Ishikawa (cell line): ENCODE measurements around the gene GNAL.
A peak's percentile ranks its signal among the peaks of the same experiment; 100 is the strongest.

ENCODE experiments used
- CEBPB ChIP-seq: IDR thresholded peaks from 2 replicates; pipeline ENCODE4 v1.6.1; 2012
- CREB1 ChIP-seq: IDR thresholded peaks from 2 replicates; pipeline ENCODE4 v1.6.1; 2012; ENCODE audit warnings: low read depth
- EGR1 ChIP-seq: IDR thresholded peaks from 2 replicates; pipeline ENCODE4 v1.6.1; 2012
- EP300 ChIP-seq: IDR thresholded peaks from 2 replicates; pipeline ENCODE4 v1.6.1; 2012; ENCODE audit warnings: borderline replicate concordance
- FOXM1 ChIP-seq: IDR thresholded peaks from 2 replicates; pipeline ENCODE4 v1.6.1; 2012; ENCODE audit warnings: low read depth, borderline replicate concordance
- MAX ChIP-seq: IDR thresholded peaks from 2 replicates; pipeline ENCODE4 v1.6.1; 2012
- NFIC ChIP-seq: IDR thresholded peaks from 2 replicates; pipeline ENCODE4 v1.6.1; 2012
- RAD21 ChIP-seq: IDR thresholded peaks from 2 replicates; pipeline ENCODE4 v1.6.1; 2012; ENCODE audit warnings: low read depth
- REST ChIP-seq: IDR thresholded peaks from 2 replicates; pipeline ENCODE4 v1.6.1; 2012; ENCODE audit warnings: low read depth, mild to moderate bottlenecking
- TAF1 ChIP-seq: IDR thresholded peaks from 2 replicates; pipeline ENCODE4 v1.6.1; 2012; ENCODE audit warnings: low read depth, mild to moderate bottlenecking
- TCF12 ChIP-seq: IDR thresholded peaks from 2 replicates; pipeline ENCODE4 v1.6.1; 2012; ENCODE audit warnings: low read depth
- TEAD4 ChIP-seq: IDR thresholded peaks from 2 replicates; pipeline ENCODE4 v1.6.1; 2012
- USF1 ChIP-seq: IDR thresholded peaks from 2 replicates; pipeline ENCODE4 v1.6.1; 2012
- YY1 ChIP-seq: IDR thresholded peaks from 2 replicates; pipeline ENCODE4 v1.6.1; 2012; ENCODE audit warnings: low read depth
- ZBTB7A ChIP-seq: IDR thresholded peaks from 2 replicates; pipeline ENCODE4 v1.6.1; 2012; ENCODE audit warnings: low read depth

GNAL gene

GRCh38 chr18:11899063-11899462 lies 210.0 kb downstream of the GNAL start:
- TF ChIP-seq CREB1 = no peak
- no peak for TF ChIP-seq EP300
- TF ChIP-seq FOXM1 = no peak
- TF ChIP-seq TAF1 = no peak
- TF ChIP-seq RAD21 = no peak
- TF ChIP-seq TCF12 = no peak
- no peak for TF ChIP-seq CEBPB
- no peak for TF ChIP-seq USF1
- TF ChIP-seq ZBTB7A = no peak

- no peak for TF ChIP-seq RAD21
- TF ChIP-seq MAX = no peak
- TF ChIP-seq NFIC = no peak
- no peak for TF ChIP-seq TEAD4
- no peak for TF ChIP-seq REST
- TF ChIP-seq FOXM1 = no peak
- TF ChIP-seq YY1 = no peak
- TF ChIP-seq USF1 = no peak
- TF ChIP-seq EP300 = no peak
- no peak for TF ChIP-seq TCF12
- TF ChIP-seq EGR1 = no peak
- TF ChIP-seq ZBTB7A = no peak
- TF ChIP-seq TAF1 = no peak
- TF ChIP-seq CREB1 = no peak
- TF ChIP-seq CEBPB = no peak
Observed at GRCh38 chr18:11901826-11902438, 212.9 kb downstream of the GNAL start.

- TF ChIP-seq NFIC (no peak), EGR1 (no peak)
Observed at GRCh38 chr18:11902522-11903292, 213.6 kb downstream of the GNAL start.

- TF ChIP-seq TEAD4 (peak; percentile 51; the same call in 1 of the 2 replicates), RAD21 (no peak), CREB1 (no peak), NFIC (peak; percentile 76), USF1 (no peak), YY1 (no peak), TAF1 (no peak)
Observed at GRCh38 chr18:11905613-11906012, 216.5 kb downstream of the GNAL start.

GRCh38 chr18:11906176-11906575 lies 217.1 kb downstream of the GNAL start:
- TF ChIP-seq CEBPB (no peak), EP300 (no peak), EGR1 (no peak), REST (no peak), ZBTB7A (no peak), RAD21 (no peak), CREB1 (no peak), MAX (no peak), TCF12 (no peak), NFIC (no peak), TEAD4 (no peak), YY1 (no peak), TAF1 (no peak)
